Esophagus muscularis mucosa (tissue), 4 donors: ENCODE data around the gene TAF1L.

Experiments
- CTCF ChIP-seq, 3 experiments: fragments of 200-600 bp in 2 of 3; fragments of 450-650 bp in 1 of 3; sonication (generic) in 2 of 3; IDR thresholded peaks; one replicate each; pipeline ENCODE4 v1.5.1; 2017 to 2019; ENCODE audit warnings: antibody characterized with exemption in 3 of 3, mild to moderate bottlenecking in 2 of 3, moderate library complexity in 1 of 3
- EP300 ChIP-seq: sonication (generic); formaldehyde crosslinking; IDR thresholded peaks from one replicate; pipeline ENCODE4 v1.6.1; 2017; ENCODE audit warnings: antibody characterized with exemption
- POLR2A ChIP-seq: fragments of 450-650 bp; IDR thresholded peaks from one replicate; pipeline ENCODE4 v1.6.1; 2017; ENCODE audit warnings: antibody characterized with exemption, moderate library complexity, mild to moderate bottlenecking, low read depth
- POLR2AphosphoS5 ChIP-seq, 2 donors: sonication (generic); formaldehyde crosslinking; IDR thresholded peaks; one replicate each; pipeline ENCODE4 v1.6.1; 2017; ENCODE audit warnings: antibody characterized with exemption in 2 of 2

GRCh38 chr9:32589083-32589723 lies 46.3 kb downstream of the TAF1L start:
- TF ChIP-seq CTCF (IDR thresholded peaks at IDR 0.05): peak in 2 of 3 experiments; percentile 28 to 33
- no peak for TF ChIP-seq EP300
- TF ChIP-seq POLR2A: no peak
- no peak for TF ChIP-seq POLR2AphosphoS5 (IDR thresholded peaks at IDR 0.05)
